Hematopoietic multipotent progenitor cell treated with erythropoietin and hydrocortisone succinate and interleukin-3 and kit ligand, for 15 days (in vitro differentiated cells): ENCODE data around the gene ETV3L.

Source experiments
- DNase-seq: peaks from one replicate; pipeline ENCODE4 v3.0.0-alpha.2; 2015; ENCODE audit warnings: low spot score

The ETV3L gene

DNA sequence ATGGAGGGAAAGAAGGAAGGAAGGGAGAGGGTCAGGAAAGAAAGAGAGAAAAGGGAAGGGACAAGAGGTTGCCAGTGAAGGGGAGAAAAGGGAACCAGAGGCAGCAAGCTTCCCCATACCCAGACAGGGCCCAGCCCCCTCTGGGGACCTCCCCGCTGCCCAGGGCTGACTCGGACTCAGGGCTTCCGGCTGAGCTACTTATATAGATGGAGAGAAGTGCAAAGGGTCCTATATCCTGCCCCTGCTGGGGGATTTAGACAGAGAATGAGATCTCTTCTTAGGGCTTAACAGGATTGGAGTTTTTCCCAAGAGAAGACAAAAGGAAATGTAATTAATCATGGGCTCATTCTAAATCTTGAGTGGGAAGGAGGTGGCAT is at the start of gene ETV3L:
Gene ETV3L, minus strand, starts transcription at position 176 of the 377 bp plus-strand sequence. CDS start 285 bp downstream, outside the sequence.
- no peak for DNase-seq

DNA sequence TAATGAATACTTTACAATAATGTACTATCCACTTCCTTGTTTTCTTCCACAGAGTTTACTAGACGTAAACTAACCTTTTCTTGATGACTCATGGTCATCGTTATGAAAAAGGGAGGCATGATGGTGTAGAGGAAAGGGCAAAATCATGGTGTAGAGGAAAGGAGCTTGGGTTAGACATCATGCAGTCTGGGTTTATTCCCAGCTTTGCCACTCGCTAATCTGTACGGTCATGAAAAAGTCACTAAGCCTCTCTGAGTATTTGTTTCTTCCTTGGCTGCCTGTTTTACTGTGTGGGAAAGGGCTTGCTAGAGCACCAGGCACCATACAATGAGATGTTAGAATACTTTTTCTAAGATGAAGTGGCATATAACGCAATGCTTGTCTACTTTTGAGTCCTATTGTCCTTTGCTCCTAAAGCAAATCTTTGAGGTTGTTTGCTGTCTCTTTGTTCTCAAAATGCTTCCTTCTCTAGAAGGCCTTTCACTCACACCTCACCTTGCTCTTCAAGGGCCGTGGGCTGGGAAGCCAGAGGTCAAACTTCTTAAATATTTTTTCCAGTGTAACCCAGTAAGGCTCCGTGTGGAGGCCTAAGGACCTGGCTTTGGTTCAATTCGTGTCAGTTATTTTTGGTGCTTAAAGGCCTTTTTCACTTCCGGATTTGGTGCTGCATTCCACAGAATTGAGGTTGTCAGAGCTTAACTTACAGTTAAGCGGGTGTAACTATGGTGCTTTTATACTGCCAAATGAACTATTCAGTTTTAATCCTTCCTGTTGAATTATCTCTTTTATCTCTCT is 48.5 kb upstream of the ETV3L start:
- no peak for DNase-seq

DNA sequence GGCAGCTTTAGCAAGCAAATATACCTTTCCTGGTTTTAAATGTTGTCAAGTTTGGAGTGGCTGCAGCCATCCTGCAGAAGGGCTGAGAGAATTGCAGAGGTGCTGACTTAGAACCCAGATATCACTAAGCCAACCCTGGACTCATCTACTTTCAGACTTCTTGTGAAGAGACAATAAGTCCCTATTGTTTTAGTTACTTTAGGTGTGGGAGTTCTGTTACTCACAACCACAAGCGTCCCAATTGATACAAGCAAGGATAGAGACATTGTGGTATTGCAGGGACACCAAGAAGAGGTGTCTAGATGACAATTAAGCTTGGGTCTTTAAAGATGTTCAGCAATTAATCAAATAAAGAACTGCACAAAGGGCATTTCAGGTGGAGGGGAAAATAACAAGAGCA is 47.4 kb upstream of the ETV3L start:
- DNase-seq = no peak

- no peak for DNase-seq
Measured at GRCh38 chr1:157146244-157146643, 46.6 kb upstream of the ETV3L start.

GRCh38 chr1:157145076-157145475 is 45.5 kb upstream of the ETV3L start:
- DNase-seq = no peak

DNA sequence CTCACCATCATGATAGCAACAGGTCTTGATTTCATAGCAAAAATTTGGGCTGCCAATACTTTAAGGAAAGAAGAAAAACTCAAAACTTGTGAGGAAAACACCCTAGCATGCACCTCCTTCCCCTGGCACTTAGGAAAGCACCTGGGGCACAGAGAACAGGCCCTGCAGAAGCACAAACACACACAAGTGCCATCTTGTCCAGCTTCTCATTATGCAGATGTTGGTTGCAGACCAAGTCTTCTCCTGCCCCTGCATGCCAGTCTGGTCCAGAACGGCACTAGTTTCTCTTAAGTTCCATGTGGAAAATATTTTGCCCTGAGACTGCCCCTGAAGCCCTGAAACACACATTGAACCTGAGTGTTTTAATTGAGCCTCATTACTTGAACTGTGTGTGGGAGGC is 44.9 kb upstream of the ETV3L start:
- DNase-seq = no peak

GRCh38 chr1:157142765-157143423 is 43.3 kb upstream of the ETV3L start:
- no peak for DNase-seq

DNA sequence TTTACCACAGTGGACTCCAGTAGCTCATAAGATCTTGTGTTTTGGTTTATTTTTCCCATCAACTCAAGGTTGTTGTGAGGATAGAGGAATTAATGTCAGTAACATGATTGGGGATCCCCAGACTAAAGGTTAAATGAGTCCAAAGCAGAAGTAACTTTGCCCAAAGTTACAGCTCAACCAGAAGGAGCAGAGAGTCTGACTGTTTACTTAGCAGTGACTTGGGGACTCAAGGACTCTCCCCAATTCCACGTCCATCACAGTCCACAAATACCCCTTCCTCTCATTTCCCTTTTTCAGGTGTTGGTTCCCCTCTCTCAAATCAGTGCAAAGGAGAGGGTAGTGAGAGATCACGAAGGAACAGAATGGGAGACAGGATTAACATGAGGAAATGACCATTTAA is 42.6 kb upstream of the ETV3L start:
- no peak for DNase-seq

GRCh38 chr1:157141212-157141855 is 41.7 kb upstream of the ETV3L start:
- DNase-seq = no peak

GRCh38 chr1:157140063-157140588 is 40.5 kb upstream of the ETV3L start:
- DNase-seq = no peak

- DNase-seq = no peak
Measured at GRCh38 chr1:157139052-157139715, 39.6 kb upstream of the ETV3L start.

- DNase-seq = peak; percentile 82
Measured at GRCh38 chr1:157138220-157139051, 38.8 kb upstream of the ETV3L start, which contains the start of gene ETV3. Gene ETV3 (minus strand): TSS chr1:157138395. CDS start chr1:157136352, 2,043 bp downstream.

- DNase-seq = no peak
Measured at GRCh38 chr1:157137408-157138219, 38.0 kb upstream of the ETV3L start.

- no peak for DNase-seq
Measured at GRCh38 chr1:157137046-157137407, 37.4 kb upstream of the ETV3L start.

DNA sequence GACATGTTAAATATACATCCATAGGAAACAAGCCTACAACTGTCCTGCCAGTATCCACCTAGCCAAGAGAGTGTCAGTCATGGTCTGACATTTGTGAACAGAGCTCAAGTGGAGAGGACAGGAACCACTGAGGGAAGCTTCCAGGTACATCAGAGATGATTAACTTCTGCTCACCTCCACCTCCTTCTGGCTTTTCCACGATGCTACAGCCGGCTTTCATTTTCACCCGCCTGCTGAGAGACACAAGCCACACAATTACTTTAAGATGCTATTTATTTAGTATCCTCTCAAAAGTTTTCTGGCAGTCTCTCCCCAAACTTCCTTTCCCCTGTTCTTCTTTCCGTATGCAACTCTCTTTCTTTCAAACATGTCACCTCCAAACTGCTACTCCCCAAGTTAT is 36.5 kb upstream of the ETV3L start:
- DNase-seq = no peak

DNA sequence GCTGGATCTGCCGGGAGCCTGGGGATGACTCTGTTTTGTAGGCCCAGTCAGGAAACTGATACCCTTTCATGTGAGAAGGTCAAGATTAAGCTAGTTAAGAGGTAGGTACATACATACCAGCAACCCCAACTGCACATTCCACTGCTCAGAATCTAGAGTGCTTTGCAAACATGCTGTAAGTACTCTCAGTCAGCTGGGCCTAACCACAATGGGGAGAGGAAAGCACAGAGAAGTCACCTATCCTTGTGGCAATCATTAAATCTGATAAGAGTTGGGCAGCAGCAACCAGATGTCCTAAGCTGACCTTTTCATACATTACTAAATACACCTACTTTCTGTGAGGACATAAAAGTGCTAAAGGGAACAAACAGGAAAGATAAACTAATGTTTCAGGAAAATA is 36.0 kb upstream of the ETV3L start:
- no peak for DNase-seq

GRCh38 chr1:157135070-157135469 is 35.5 kb upstream of the ETV3L start:
- DNase-seq = no peak

DNA sequence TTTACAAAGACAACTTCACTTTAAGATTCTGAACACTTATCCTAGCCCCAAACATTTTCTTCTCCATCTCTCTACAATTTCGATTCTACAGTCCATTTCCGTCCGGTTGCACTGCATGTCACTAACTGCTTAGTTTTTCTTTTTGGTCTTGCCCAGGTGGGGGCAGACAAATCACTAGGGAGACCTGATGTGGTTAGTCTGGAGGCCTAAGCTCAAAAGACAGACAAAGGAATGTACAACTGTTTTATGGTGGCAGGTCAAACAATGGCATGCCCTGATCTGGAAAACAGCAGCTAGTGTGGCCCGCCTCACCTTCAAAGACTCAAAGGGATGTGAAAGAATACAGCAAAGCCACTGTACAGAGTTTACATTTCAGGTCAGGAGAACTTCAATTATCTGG is 34.8 kb upstream of the ETV3L start:
- DNase-seq = no peak

- DNase-seq = no peak
Measured at GRCh38 chr1:157133426-157133825, 33.8 kb upstream of the ETV3L start.

DNA sequence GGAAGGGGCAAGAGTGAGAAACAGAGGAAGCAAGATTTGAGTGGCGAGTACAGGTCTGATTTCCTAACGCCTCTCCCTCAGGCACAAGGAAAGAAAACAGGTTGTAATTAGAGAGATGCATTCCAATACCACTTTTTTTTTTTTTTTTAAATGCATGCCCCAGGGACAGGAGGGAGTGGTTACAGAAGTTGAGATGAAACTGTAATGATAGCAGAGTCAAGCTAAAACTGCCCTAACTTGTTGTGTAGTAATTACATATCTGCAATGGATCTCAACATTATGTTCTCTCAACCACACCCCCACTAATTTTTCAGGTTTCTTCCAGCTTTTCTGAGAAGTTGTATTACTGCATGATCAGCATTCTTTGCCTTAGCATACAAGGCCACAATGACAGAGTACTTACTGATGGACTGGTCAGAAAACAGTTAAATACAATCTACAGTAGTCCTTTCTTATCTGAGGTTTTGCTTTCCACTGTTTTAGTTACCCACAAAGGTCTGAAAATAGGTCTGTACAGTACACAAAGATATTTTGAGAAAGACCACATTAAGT is 33.1 kb upstream of the ETV3L start:
- no peak for DNase-seq
